Measurements from ENCODE around the gene OPCML. TPM values are rescaled to one million over a fixed set of nuclear protein-coding genes. Genes with fewer than 3 reads are reported as not detected.

Gene OPCML
- total RNA-seq, 1 donor from 2014 or later: 1.2 TPM

DNA sequence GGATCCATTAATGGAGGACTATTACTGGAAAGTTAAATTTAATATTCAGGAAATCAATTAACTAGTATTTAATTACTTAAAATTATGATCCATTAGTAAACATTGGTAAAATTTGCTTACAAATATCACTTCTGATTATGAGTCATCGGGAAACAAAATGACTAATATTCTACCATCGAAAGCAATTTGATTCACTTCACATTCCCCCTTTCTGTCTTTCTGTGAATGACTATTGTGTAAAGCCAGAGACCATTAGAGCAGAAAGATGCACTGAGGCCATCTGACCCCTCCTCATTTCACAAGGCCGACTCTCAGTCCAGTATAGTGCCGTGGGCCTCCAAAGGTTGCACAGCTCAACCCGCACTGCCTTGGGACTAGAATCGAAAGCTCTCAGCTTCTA, 619.0 kb downstream of the OPCML start:
- Mint-ChIP-seq H3K9me3 (no peaks in the 10 kb centered on the region), H3K4me3 (no peak overlapping the region), H3K36me3 (ENCODE audit: low read depth) (no peaks in the 10 kb centered on the region), H3K4me1 (peaks cover 38% of the 10 kb centered on the region), H3K27me3 (ENCODE audit: low read depth) (no peaks in the 10 kb centered on the region), H3K27ac (ENCODE audit: unreplicated experiment) (no peak overlapping the region)
- TF ChIP-seq, protein P1, sequence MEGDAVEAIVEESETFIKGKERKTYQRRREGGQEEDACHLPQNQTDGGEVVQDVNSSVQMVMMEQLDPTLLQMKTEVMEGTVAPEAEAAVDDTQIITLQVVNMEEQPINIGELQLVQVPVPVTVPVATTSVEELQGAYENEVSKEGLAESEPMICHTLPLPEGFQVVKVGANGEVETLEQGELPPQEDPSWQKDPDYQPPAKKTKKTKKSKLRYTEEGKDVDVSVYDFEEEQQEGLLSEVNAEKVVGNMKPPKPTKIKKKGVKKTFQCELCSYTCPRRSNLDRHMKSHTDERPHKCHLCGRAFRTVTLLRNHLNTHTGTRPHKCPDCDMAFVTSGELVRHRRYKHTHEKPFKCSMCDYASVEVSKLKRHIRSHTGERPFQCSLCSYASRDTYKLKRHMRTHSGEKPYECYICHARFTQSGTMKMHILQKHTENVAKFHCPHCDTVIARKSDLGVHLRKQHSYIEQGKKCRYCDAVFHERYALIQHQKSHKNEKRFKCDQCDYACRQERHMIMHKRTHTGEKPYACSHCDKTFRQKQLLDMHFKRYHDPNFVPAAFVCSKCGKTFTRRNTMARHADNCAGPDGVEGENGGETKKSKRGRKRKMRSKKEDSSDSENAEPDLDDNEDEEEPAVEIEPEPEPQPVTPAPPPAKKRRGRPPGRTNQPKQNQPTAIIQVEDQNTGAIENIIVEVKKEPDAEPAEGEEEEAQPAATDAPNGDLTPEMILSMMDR (conservative IDR thresholded peaks at IDR 0.05): no peak
- no peak for DNase-seq (ENCODE audit: low read depth, low spot score)

DNA sequence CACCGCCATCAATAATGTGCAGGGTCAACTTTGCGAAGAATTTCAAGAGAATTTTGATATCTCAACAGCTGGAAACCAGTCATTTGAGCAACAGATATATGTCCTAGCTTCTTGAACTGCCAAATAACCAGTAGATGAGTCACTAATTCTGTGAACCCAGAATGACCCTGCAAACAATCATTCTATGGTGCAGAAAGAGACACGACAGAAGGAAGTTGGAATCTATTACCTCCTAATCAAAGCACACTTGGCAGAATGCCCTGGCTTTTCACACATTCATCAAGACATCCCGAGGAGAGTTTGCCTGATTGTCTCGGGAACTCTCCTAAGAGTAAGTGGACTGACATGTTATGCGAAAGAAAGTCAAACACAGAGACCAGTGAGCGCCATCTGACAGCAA, 621.1 kb downstream of the OPCML start:
- peaks cover 50% of the 10 kb centered on the region for H3K4me1 Mint-ChIP-seq

GRCh38 chr11:132910011-132910760, 622.1 kb downstream of the OPCML start:
- no peaks in the 10 kb centered on the region for H3K36me3 Mint-ChIP-seq (ENCODE audit: low read depth)
- H3K4me1 Mint-ChIP-seq: peaks cover 49% of the 10 kb centered on the region
- no peaks in the 10 kb centered on the region for H3K27me3 Mint-ChIP-seq (ENCODE audit: low read depth)
- no peak overlapping the region for H3K4me3 Mint-ChIP-seq
- H3K27ac Mint-ChIP-seq (ENCODE audit: unreplicated experiment): no peak overlapping the region
- no peaks in the 10 kb centered on the region for H3K9me3 Mint-ChIP-seq
- no peak for DNase-seq (ENCODE audit: low read depth, low spot score)
- TF ChIP-seq, protein P1 (conservative IDR thresholded peaks at IDR 0.05): no peak

More for the DNA sequence above, 621.1 kb downstream of the OPCML start:
- Mint-ChIP-seq H3K27me3 (ENCODE audit: low read depth) (no peaks in the 10 kb centered on the region), H3K4me3 (no peak overlapping the region), H3K27ac (ENCODE audit: unreplicated experiment) (no peak overlapping the region), H3K9me3 (no peaks in the 10 kb centered on the region), H3K36me3 (ENCODE audit: low read depth) (no peaks in the 10 kb centered on the region)
- TF ChIP-seq, protein P1 (conservative IDR thresholded peaks at IDR 0.05): no peak
- no peak for DNase-seq (ENCODE audit: low read depth, low spot score)

- Mint-ChIP-seq H3K9me3 (no peaks in the 10 kb centered on the region), H3K27ac (ENCODE audit: unreplicated experiment) (no peak overlapping the region), H3K36me3 (ENCODE audit: low read depth) (no peaks in the 10 kb centered on the region), H3K27me3 (ENCODE audit: low read depth) (no peaks in the 10 kb centered on the region), H3K4me1 (peaks cover 40% of the 10 kb centered on the region), H3K4me3 (no peak overlapping the region)
- TF ChIP-seq, protein P1 (conservative IDR thresholded peaks at IDR 0.05): no peak
- DNase-seq (ENCODE audit: low read depth, low spot score): no peak
Observed at GRCh38 chr11:132909021-132909606, 623.2 kb downstream of the OPCML start.

DNA sequence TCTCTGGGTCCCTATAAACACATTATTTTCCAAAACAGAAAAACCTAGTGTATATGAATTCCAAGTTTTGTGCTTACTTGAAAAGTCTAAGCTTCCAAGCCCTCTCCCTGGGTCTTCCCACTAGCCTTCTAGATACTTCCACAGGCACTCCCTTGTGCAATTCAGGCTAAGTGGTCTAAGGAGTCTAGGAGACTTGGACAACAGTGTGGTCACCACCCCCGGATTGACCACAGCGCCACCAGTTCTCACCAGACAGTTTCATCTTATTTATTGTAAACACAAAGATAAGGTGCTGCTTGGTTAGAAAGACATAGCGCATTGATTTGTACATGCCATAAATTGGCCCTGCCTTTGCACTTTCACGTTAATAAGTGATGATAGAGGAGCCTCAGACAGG, 623.9 kb downstream of the OPCML start:
- Mint-ChIP-seq H3K27me3 (ENCODE audit: low read depth) (no peaks in the 10 kb centered on the region), H3K27ac (ENCODE audit: unreplicated experiment) (no peak overlapping the region), H3K9me3 (peaks cover 2% of the 10 kb centered on the region), H3K36me3 (ENCODE audit: low read depth) (no peaks in the 10 kb centered on the region), H3K4me3 (no peak overlapping the region), H3K4me1 (peaks cover 33% of the 10 kb centered on the region)
- no peak for DNase-seq (ENCODE audit: low read depth, low spot score)
- TF ChIP-seq, protein P1 (conservative IDR thresholded peaks at IDR 0.05): no peak

All from neural crest cell (in vitro differentiated cells).